Kidney glomerular epithelial cell (primary cell): ENCODE results near the gene DCC.

Experiments used
- DNase-seq: peaks from one replicate; lab custom pipeline; 2025; lab: John Stamatoyannopoulos, UW

The DCC gene

GRCh38 chr18:52813635-52814416 lies 473.8 kb downstream of the DCC start:
- DNase-seq: no peak

- DNase-seq: no peak
Measured at GRCh38 chr18:52815651-52816050, 475.7 kb downstream of the DCC start.

- DNase-seq: no peak
Measured at GRCh38 chr18:52816121-52816520, 476.1 kb downstream of the DCC start.

GRCh38 chr18:52822160-52822559 lies 482.2 kb downstream of the DCC start:
- DNase-seq: no peak

GRCh38 chr18:52824126-52824525 lies 484.1 kb downstream of the DCC start:
- DNase-seq: no peak

- DNase-seq: no peak
Measured at GRCh38 chr18:52826994-52827393, 487.0 kb downstream of the DCC start.

GRCh38 chr18:52829320-52829719 lies 489.3 kb downstream of the DCC start:
- DNase-seq: no peak

GRCh38 chr18:52829876-52830405 lies 489.9 kb downstream of the DCC start:
- DNase-seq: no peak

GRCh38 chr18:52844323-52844722 lies 504.3 kb downstream of the DCC start:
- DNase-seq: no peak

GRCh38 chr18:52845036-52845435 lies 505.0 kb downstream of the DCC start:
- no peak for DNase-seq

GRCh38 chr18:52850031-52850560 lies 510.1 kb downstream of the DCC start:
- no peak for DNase-seq

- DNase-seq: no peak
Measured at GRCh38 chr18:52861558-52861957, 521.6 kb downstream of the DCC start.

- no peak for DNase-seq
Measured at GRCh38 chr18:52869349-52869923, 529.4 kb downstream of the DCC start.

GRCh38 chr18:52869942-52870907 lies 530.2 kb downstream of the DCC start:
- no peak for DNase-seq

- no peak for DNase-seq
Measured at GRCh38 chr18:52874774-52875173, 534.8 kb downstream of the DCC start.

GRCh38 chr18:52875725-52876124 lies 535.7 kb downstream of the DCC start:
- DNase-seq: no peak

- no peak for DNase-seq
Measured at GRCh38 chr18:52888014-52888413, 548.0 kb downstream of the DCC start.

GRCh38 chr18:52894801-52895200 lies 554.8 kb downstream of the DCC start:
- DNase-seq: no peak

- DNase-seq: no peak
Measured at GRCh38 chr18:52897611-52898484, 557.9 kb downstream of the DCC start.

- no peak for DNase-seq
Measured at GRCh38 chr18:52898485-52899058, 558.6 kb downstream of the DCC start.

GRCh38 chr18:52902188-52902587 lies 562.2 kb downstream of the DCC start:
- DNase-seq: no peak
